ENCODE results near the gene NOL11. TPM values are rescaled to one million over a fixed set of nuclear protein-coding genes. Genes with fewer than 3 reads are reported as not detected.
A peak's percentile ranks its signal among the peaks of the same experiment; 100 is the strongest.

The NOL11 gene
- total RNA-seq: 33.7 and 56.9 TPM in 2 replicates

GRCh38 chr17:67717624-67718324, at the start of gene NOL11:
TSS of gene NOL11 (plus strand) at chr17:67717936. CDS start at chr17:67717948, 12 bp downstream.
- TF ChIP-seq CTCF (conservative IDR thresholded peaks at IDR 0.05; ENCODE audit: low read depth, low read length): peak; percentile 86
- peak; percentile 79 for DNase-seq (ENCODE audit: low read depth)
- H3K4me3 ChIP-seq (ENCODE audit: low read depth, low read length): peak within 1 kb of the TSS; percentile 94

- no peak for TF ChIP-seq CTCF (conservative IDR thresholded peaks at IDR 0.05; ENCODE audit: low read depth, low read length)
- no peak overlapping the region for H3K4me3 ChIP-seq (ENCODE audit: low read depth, low read length)
- no peak for DNase-seq (ENCODE audit: low read depth)
These were observed 46.2 kb upstream of the NOL11 start for GRCh38 chr17:67671493-67671892.

- TF ChIP-seq CTCF (conservative IDR thresholded peaks at IDR 0.05; ENCODE audit: low read depth, low read length): no peak
- DNase-seq (ENCODE audit: low read depth): no peak
- no peak overlapping the region for H3K4me3 ChIP-seq (ENCODE audit: low read depth, low read length)
These were observed 45.0 kb upstream of the NOL11 start for GRCh38 chr17:67672592-67673335.

GRCh38 chr17:67675481-67675880, 42.3 kb upstream of the NOL11 start:
- TF ChIP-seq CTCF (conservative IDR thresholded peaks at IDR 0.05; ENCODE audit: low read depth, low read length): no peak
- H3K4me3 ChIP-seq (ENCODE audit: low read depth, low read length): no peak overlapping the region
- no peak for DNase-seq (ENCODE audit: low read depth)

GRCh38 chr17:67676305-67676704, 41.4 kb upstream of the NOL11 start:
- TF ChIP-seq CTCF (conservative IDR thresholded peaks at IDR 0.05; ENCODE audit: low read depth, low read length): no peak
- no peak overlapping the region for H3K4me3 ChIP-seq (ENCODE audit: low read depth, low read length)
- no peak for DNase-seq (ENCODE audit: low read depth)

- no peak for TF ChIP-seq CTCF (conservative IDR thresholded peaks at IDR 0.05; ENCODE audit: low read depth, low read length)
These were observed 39.3 kb upstream of the NOL11 start for GRCh38 chr17:67678414-67678813.

More at GRCh38 chr17:67678414-67678813, 39.3 kb upstream of the NOL11 start:
- no peak for DNase-seq (ENCODE audit: low read depth)
- H3K4me3 ChIP-seq (ENCODE audit: low read depth, low read length): no peak overlapping the region
